Measurements from ENCODE around the gene PRMT9.

PRMT9 gene

GRCh38 chr4:147617841-147618691 lies 65.9 kb downstream of the PRMT9 start:
- DNase-seq: no peak

GRCh38 chr4:147617173-147617840 lies 66.7 kb downstream of the PRMT9 start, which contains the start of gene TMEM184C:
TSS of gene TMEM184C (plus strand) at chr4:147617397. CDS start at chr4:147617957, 560 bp downstream.
- peak; percentile 94 for DNase-seq

- DNase-seq: no peak
Measured at GRCh38 chr4:147616849-147617172, 67.2 kb downstream of the PRMT9 start.

GRCh38 chr4:147610686-147611085 lies 73.3 kb downstream of the PRMT9 start:
- no peak for DNase-seq

- DNase-seq: no peak
Measured at GRCh38 chr4:147607471-147607870, 76.5 kb downstream of the PRMT9 start.

GRCh38 chr4:147605499-147605898 lies 78.5 kb downstream of the PRMT9 start:
- DNase-seq: no peak

- DNase-seq: no peak
Measured at GRCh38 chr4:147599769-147600168, 84.2 kb downstream of the PRMT9 start.

- DNase-seq: no peak
Measured at GRCh38 chr4:147599206-147599605, 84.8 kb downstream of the PRMT9 start.

GRCh38 chr4:147597561-147597960 lies 86.4 kb downstream of the PRMT9 start:
- no peak for DNase-seq

GRCh38 chr4:147596981-147597380 lies 87.0 kb downstream of the PRMT9 start:
- no peak for DNase-seq

- DNase-seq: no peak
Measured at GRCh38 chr4:147596377-147596776, 87.6 kb downstream of the PRMT9 start.

GRCh38 chr4:147594578-147594977 lies 89.4 kb downstream of the PRMT9 start:
- DNase-seq: no peak

GRCh38 chr4:147594107-147594506 lies 89.9 kb downstream of the PRMT9 start:
- no peak for DNase-seq

GRCh38 chr4:147591106-147591505 lies 92.9 kb downstream of the PRMT9 start:
- no peak for DNase-seq

GRCh38 chr4:147590249-147590920 lies 93.6 kb downstream of the PRMT9 start:
- peak; percentile 48 to 77 for DNase-seq

GRCh38 chr4:147589586-147589985 lies 94.4 kb downstream of the PRMT9 start:
- DNase-seq: no peak
